HCT116 (cell line): ENCODE results near the gene C19orf44. TPM values are rescaled to one million over a fixed set of nuclear protein-coding genes. Genes with fewer than 3 reads are reported as not detected.

Experiments
- ATAC-seq: fragments of 200-7000 bp; cut with Tn5 transposase; 2 replicates; pipeline ENCODE4 v1.9.1; 2020; ENCODE audit warnings: mild to moderate bottlenecking, moderate library complexity
- BruUV-seq: library from RNA; stranded (reverse); fragments of 400-500 nt; replicated peaks from 2 replicates; lab custom pipeline; 2021; lab: Mats Ljungman, UMichigan
- CTCF ChIA-PET: fragments of 300-600 bp; sonication (Branson Sonifier 250); formaldehyde crosslinking; loops from one replicate; lab custom pipeline; 2021; ENCODE audit warnings: antibody characterized with exemption; lab: Charles Lee
- POLR2A ChIA-PET: fragments of 300-600, 350-600 bp; sonication (Branson Sonifier 250); formaldehyde crosslinking; loops from one replicate; lab custom pipeline; 2021; ENCODE audit warnings: antibody characterized with exemption; lab: Charles Lee
- RAD21 ChIA-PET, 2 experiments: fragments of 300-600 bp; sonication (Branson Sonifier 250); formaldehyde crosslinking; loops; one replicate each; lab custom pipeline; 2023; ENCODE audit warnings: low total read pairs in 2 of 2; ENCODE audit not compliant: uncharacterized antibody in 2 of 2, unreplicated experiment in 2 of 2, low non-redundant PET in 1 of 2; lab: Charles Lee
- DNase-seq: peaks from one replicate; pipeline ENCODE4 v3.0.0-alpha.2; 2010; ENCODE audit warnings: low read depth, low spot score
- H2AFZ ChIP-seq: fragments of 200-600 bp; shearing (Covaris generic), sonication (generic); 2 replicates; pipeline ENCODE4 v1.6.1; 2017; ENCODE audit warnings: low read depth, mixed run types, mixed read lengths, antibody characterized with exemption, low read length; ENCODE audit not compliant: poor library complexity, severe bottlenecking
- H3K27ac ChIP-seq: 2 replicates; pipeline ENCODE4 v1.5.1; 2012; ENCODE audit warnings: low read depth, low read length
- H3K27me3 ChIP-seq: fragments of 200-600 bp; sonication (generic); 2 replicates; pipeline ENCODE4 v1.6.1; 2016; ENCODE audit warnings: mixed run types, low read length, mixed read lengths; ENCODE audit not compliant: insufficient read depth
- H3K36me3 ChIP-seq, 2 experiments: fragments of 200-500 bp in 1 of 2; fragments of 200-600 bp in 1 of 2; sonication (Bioruptor generic) in 1 of 2; sonication (generic) in 1 of 2; 2 replicates each; pipeline versions ENCODE4 v1.5.1 to v1.6.1; 2014 to 2016; ENCODE audit warnings: low read length in 2 of 2, inconsistent platforms in 1 of 2, mixed read lengths in 1 of 2, mixed run types in 1 of 2; ENCODE audit not compliant: insufficient read depth in 2 of 2, control insufficient read depth in 1 of 2
- H3K4me1 ChIP-seq, 2 experiments: fragments of 200-600 bp in 1 of 2; sonication (generic) in 1 of 2; 2 replicates each; pipeline versions ENCODE4 v1.5.1 to v1.6.1; 2012 to 2017; ENCODE audit warnings: low read length in 2 of 2, inconsistent platforms in 1 of 2, mild to moderate bottlenecking in 1 of 2, mixed read lengths in 1 of 2, mixed run types in 1 of 2, moderate library complexity in 1 of 2; ENCODE audit not compliant: insufficient read depth in 2 of 2, control insufficient read depth in 1 of 2
- H3K4me2 ChIP-seq: fragments of 200-600 bp; sonication (generic); 2 replicates; pipeline ENCODE4 v1.6.1; 2017; ENCODE audit warnings: mixed run types, low read length, mixed read lengths
- H3K4me3 ChIP-seq, 2 experiments: fragments of 200-600 bp in 1 of 2; sonication (generic) in 1 of 2; replicated peaks in 1 of 2; 2 replicates each; pipeline ENCODE4 v1.5.1; 2011 to 2016; ENCODE audit warnings: low read length in 2 of 2, control low read depth in 1 of 2, low read depth in 1 of 2, mild to moderate bottlenecking in 1 of 2, mixed read lengths in 1 of 2, mixed run types in 1 of 2
- H3K79me2 ChIP-seq: fragments of 200-600 bp; sonication (generic); 2 replicates; pipeline ENCODE4 v1.6.1; 2017; ENCODE audit warnings: mild to moderate bottlenecking, mixed run types, low read length, moderate library complexity, mixed read lengths; ENCODE audit not compliant: insufficient read depth
- H3K9ac ChIP-seq: fragments of 200-600 bp; sonication (generic); 2 replicates; pipeline ENCODE4 v1.6.1; 2016; ENCODE audit warnings: low read length, mixed read lengths
- H3K9me2 ChIP-seq: fragments of 200-600 bp; sonication (generic), shearing (Covaris generic); 2 replicates; pipeline ENCODE4 v1.6.1; 2017; ENCODE audit warnings: mixed run types, mild to moderate bottlenecking, moderate library complexity; ENCODE audit not compliant: insufficient read depth
- H3K9me3 ChIP-seq, 2 experiments: fragments of 200-500 bp in 1 of 2; fragments of 200-600 bp in 1 of 2; sonication (Bioruptor generic) in 1 of 2; sonication (generic) in 1 of 2; 2 replicates each; pipeline ENCODE4 v1.6.1; 2014 to 2017; ENCODE audit warnings: low read length in 2 of 2, mixed read lengths in 2 of 2, inconsistent platforms in 1 of 2, low read depth in 1 of 2, mild to moderate bottlenecking in 1 of 2, mixed run types in 1 of 2, moderate library complexity in 1 of 2; ENCODE audit not compliant: control insufficient read depth in 1 of 2, insufficient read depth in 1 of 2
- H4K20me1 ChIP-seq: fragments of 200-600 bp; sonication (generic), shearing (Covaris generic); 2 replicates; pipeline ENCODE4 v1.6.1; 2017; ENCODE audit warnings: mixed run types, mild to moderate bottlenecking, moderate library complexity; ENCODE audit not compliant: insufficient read depth
- CBX3 ChIP-seq: IDR thresholded peaks from 2 replicates; pipeline ENCODE4 v1.6.1; 2012; ENCODE audit warnings: low read depth
- ELF1 ChIP-seq: IDR thresholded peaks from 2 replicates; pipeline ENCODE4 v1.6.1; 2012; ENCODE audit warnings: low read depth, borderline replicate concordance
- EZH2 ChIP-seq: fragments of 200-600 bp; sonication (generic); IDR thresholded peaks from 2 replicates; pipeline ENCODE4 v1.6.1; 2017; ENCODE audit warnings: antibody characterized with exemption, mixed run types
- EZH2phosphoT487 ChIP-seq: fragments of 200-600 bp; IDR thresholded peaks from 2 replicates; pipeline ENCODE4 v1.6.1; 2018; ENCODE audit warnings: antibody characterized with exemption, borderline replicate concordance
- FOSL1 ChIP-seq: IDR thresholded peaks from 2 replicates; pipeline ENCODE4 v1.6.1; 2012; ENCODE audit warnings: low read depth
- JUND ChIP-seq: IDR thresholded peaks from 2 replicates; pipeline ENCODE4 v1.6.1; 2012
- SP1 ChIP-seq: IDR thresholded peaks from 2 replicates; pipeline ENCODE4 v1.6.1; 2012; ENCODE audit warnings: low read depth
- SRF ChIP-seq: IDR thresholded peaks from 2 replicates; pipeline ENCODE4 v1.6.1; 2012; ENCODE audit warnings: low read depth
- TCF7L2 ChIP-seq: IDR thresholded peaks from 2 replicates; pipeline ENCODE4 v1.7.0; 2011; ENCODE audit warnings: borderline replicate concordance, inconsistent platforms; ENCODE audit not compliant: insufficient read depth, insufficient read length; ENCODE audit errors: extremely low read depth
- intact Hi-C: fragments of 100-400 bp; cut with micrococcal nuclease; formaldehyde crosslinking; loops from 2 replicates; pipeline ENCODE4 v1.10.0; 2022
- total RNA-seq: library from RNA; stranded (reverse); gene quantifications from one replicate; pipeline ENCODE4 v1.2.1, GENCODE V29; 2021; ENCODE audit not compliant: unreplicated experiment
- TF ChIP-seq, protein P1 (sequence below), 3 experiments: fragments of 200-600 bp in 1 of 3; sonication (generic) in 1 of 3; IDR thresholded peaks in 2 of 3; conservative IDR thresholded peaks in 1 of 3; 2 replicates each; pipeline ENCODE4 v1.5.1; 2012 to 2017; ENCODE audit warnings: low read depth in 2 of 3, low read length in 2 of 3, antibody characterized with exemption in 1 of 3, borderline replicate concordance in 1 of 3, control low read depth in 1 of 3, mild to moderate bottlenecking in 1 of 3, mixed read lengths in 1 of 3, mixed run types in 1 of 3, moderate library complexity in 1 of 3; ENCODE audit not compliant: insufficient read depth in 1 of 3
- TF ChIP-seq, protein P2 (sequence below): IDR thresholded peaks from 2 replicates; pipeline ENCODE4 v1.6.1; 2012; ENCODE audit warnings: low read depth
- TF ChIP-seq, protein P3 (sequence below): IDR thresholded peaks from 2 replicates; pipeline ENCODE4 v1.6.1; 2011; ENCODE audit warnings: mild to moderate bottlenecking, low read length, moderate library complexity; ENCODE audit not compliant: insufficient replicate concordance; ENCODE audit errors: extremely low read depth

Gene C19orf44
- total RNA-seq, 1 experiment from 2014 or later, result 6.8 TPM

DNA sequence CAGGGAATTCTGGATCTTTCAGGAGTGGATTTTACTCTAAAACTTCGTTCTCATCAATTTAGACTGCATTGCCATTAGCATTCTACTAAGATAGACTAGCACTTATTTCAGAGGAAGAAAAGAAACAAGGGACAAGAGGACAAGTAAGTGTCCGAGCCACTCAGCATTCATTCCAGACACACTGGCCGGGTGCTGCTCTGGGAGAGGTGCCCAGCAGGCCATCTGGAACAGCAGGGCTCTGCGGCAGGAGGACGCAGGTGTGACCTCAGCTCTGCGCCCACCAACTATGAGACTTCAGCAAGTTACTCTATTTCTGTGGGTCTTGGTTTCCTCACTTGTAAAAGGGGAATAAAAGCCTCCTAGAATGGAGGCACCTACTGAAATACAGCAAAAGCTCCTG, 28.6 kb upstream of the C19orf44 start:
- H3K9me3 ChIP-seq, result no peaks in the 10 kb centered on the region; a peak in 1 of 4 replicates
- H2AFZ ChIP-seq, result no peak overlapping the region
- 0 out of 2 replicates have a peak, but pooled peaks cover 5% of the 10 kb centered on the region for H4K20me1 ChIP-seq
- BruUV-seq, result no TSS peak
- intact Hi-C loops, result no loop called here
- DNase-seq (no peak), ATAC-seq (no peak)
- CTCF ChIA-PET, result no interaction called here
- POLR2A ChIA-PET, result no interaction called here
- H3K36me3 ChIP-seq, result no peaks in the 10 kb centered on the region
- H3K4me2 ChIP-seq, result no peak overlapping the region
- no peak overlapping the region for H3K27ac ChIP-seq
- H3K4me3 ChIP-seq, result no peak overlapping the region
- RAD21 ChIA-PET, result no interaction called here
- TF ChIP-seq, protein P1, sequence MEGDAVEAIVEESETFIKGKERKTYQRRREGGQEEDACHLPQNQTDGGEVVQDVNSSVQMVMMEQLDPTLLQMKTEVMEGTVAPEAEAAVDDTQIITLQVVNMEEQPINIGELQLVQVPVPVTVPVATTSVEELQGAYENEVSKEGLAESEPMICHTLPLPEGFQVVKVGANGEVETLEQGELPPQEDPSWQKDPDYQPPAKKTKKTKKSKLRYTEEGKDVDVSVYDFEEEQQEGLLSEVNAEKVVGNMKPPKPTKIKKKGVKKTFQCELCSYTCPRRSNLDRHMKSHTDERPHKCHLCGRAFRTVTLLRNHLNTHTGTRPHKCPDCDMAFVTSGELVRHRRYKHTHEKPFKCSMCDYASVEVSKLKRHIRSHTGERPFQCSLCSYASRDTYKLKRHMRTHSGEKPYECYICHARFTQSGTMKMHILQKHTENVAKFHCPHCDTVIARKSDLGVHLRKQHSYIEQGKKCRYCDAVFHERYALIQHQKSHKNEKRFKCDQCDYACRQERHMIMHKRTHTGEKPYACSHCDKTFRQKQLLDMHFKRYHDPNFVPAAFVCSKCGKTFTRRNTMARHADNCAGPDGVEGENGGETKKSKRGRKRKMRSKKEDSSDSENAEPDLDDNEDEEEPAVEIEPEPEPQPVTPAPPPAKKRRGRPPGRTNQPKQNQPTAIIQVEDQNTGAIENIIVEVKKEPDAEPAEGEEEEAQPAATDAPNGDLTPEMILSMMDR (IDR thresholded peaks at IDR 0.05 in 2 of 3, conservative IDR thresholded peaks at IDR 0.05 in 1 of 3; ENCODE audit: borderline replicate concordance in 1 of 3, insufficient read depth in 1 of 3, low read depth in 2 of 3, low read length in 2 of 3), result no peak
- no peak for TF ChIP-seq TCF7L2
- H3K9me2 ChIP-seq, result no peaks in the 10 kb centered on the region
- peaks cover 16 to 29% of the 10 kb centered on the region in 2 experiments for H3K4me1 ChIP-seq
- H3K27me3 ChIP-seq, result no peaks in the 10 kb centered on the region
- no peak overlapping the region for H3K9ac ChIP-seq
- H3K79me2 ChIP-seq, result peaks cover 86% of the 10 kb centered on the region

DNA sequence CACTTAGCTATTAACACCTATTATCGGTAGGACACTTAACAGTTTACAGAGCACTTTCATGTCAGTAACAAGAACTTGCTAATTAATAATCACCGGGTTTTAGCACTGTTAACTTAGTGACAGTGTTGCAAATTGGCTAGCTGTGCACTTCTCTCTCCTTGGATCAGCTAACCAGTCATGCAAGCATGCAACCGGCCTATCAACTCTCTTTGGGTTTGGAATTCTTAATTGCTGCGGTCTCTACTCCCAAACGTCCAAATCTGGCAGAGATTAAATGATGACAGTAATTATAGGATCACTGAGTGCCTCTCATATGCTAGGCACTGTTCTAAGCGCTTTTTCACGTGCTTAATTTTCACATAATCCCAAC, 25.7 kb upstream of the C19orf44 start:
- H3K9me3 ChIP-seq, result no peaks in the 10 kb centered on the region; a peak in 1 of 4 replicates
- peaks cover 6 to 16% of the 10 kb centered on the region in 2 experiments; a peak in 3 of 4 replicates for H3K4me1 ChIP-seq
- H3K79me2 ChIP-seq, result peaks cover 59% of the 10 kb centered on the region
- TF ChIP-seq EZH2 (no peak), CBX3 (no peak), TCF7L2 (no peak), SRF (no peak), EZH2phosphoT487 (no peak), FOSL1 (no peak), JUND (no peak), ELF1 (no peak), SP1 (no peak)
- TF ChIP-seq, protein P2, sequence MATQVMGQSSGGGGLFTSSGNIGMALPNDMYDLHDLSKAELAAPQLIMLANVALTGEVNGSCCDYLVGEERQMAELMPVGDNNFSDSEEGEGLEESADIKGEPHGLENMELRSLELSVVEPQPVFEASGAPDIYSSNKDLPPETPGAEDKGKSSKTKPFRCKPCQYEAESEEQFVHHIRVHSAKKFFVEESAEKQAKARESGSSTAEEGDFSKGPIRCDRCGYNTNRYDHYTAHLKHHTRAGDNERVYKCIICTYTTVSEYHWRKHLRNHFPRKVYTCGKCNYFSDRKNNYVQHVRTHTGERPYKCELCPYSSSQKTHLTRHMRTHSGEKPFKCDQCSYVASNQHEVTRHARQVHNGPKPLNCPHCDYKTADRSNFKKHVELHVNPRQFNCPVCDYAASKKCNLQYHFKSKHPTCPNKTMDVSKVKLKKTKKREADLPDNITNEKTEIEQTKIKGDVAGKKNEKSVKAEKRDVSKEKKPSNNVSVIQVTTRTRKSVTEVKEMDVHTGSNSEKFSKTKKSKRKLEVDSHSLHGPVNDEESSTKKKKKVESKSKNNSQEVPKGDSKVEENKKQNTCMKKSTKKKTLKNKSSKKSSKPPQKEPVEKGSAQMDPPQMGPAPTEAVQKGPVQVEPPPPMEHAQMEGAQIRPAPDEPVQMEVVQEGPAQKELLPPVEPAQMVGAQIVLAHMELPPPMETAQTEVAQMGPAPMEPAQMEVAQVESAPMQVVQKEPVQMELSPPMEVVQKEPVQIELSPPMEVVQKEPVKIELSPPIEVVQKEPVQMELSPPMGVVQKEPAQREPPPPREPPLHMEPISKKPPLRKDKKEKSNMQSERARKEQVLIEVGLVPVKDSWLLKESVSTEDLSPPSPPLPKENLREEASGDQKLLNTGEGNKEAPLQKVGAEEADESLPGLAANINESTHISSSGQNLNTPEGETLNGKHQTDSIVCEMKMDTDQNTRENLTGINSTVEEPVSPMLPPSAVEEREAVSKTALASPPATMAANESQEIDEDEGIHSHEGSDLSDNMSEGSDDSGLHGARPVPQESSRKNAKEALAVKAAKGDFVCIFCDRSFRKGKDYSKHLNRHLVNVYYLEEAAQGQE, result no peak
- TF ChIP-seq, protein P3, sequence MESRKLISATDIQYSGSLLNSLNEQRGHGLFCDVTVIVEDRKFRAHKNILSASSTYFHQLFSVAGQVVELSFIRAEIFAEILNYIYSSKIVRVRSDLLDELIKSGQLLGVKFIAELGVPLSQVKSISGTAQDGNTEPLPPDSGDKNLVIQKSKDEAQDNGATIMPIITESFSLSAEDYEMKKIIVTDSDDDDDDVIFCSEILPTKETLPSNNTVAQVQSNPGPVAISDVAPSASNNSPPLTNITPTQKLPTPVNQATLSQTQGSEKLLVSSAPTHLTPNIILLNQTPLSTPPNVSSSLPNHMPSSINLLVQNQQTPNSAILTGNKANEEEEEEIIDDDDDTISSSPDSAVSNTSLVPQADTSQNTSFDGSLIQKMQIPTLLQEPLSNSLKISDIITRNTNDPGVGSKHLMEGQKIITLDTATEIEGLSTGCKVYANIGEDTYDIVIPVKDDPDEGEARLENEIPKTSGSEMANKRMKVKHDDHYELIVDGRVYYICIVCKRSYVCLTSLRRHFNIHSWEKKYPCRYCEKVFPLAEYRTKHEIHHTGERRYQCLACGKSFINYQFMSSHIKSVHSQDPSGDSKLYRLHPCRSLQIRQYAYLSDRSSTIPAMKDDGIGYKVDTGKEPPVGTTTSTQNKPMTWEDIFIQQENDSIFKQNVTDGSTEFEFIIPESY, result no peak
- ChIA-PET CTCF (no interaction called here), RAD21 (no interaction called here), POLR2A (no interaction called here)
- intact Hi-C loops, result no loop called here
- no peak overlapping the region for H2AFZ ChIP-seq
- ATAC-seq, result no peak
- H3K4me2 ChIP-seq, result peak overlapping the region; percentile 99
- no peak for DNase-seq
- peak overlapping the region; percentile 78 for H3K9ac ChIP-seq
- no peaks in the 10 kb centered on the region for H3K9me2 ChIP-seq
- no TSS peak for BruUV-seq
- H3K36me3 ChIP-seq, result no peaks in the 10 kb centered on the region
- peak overlapping the region; percentile 57 to 93 for H3K4me3 ChIP-seq
- no peaks in the 10 kb centered on the region for H4K20me1 ChIP-seq
- H3K27me3 ChIP-seq, result no peaks in the 10 kb centered on the region
- no peak overlapping the region for H3K27ac ChIP-seq
